Panc1 (cell line): ENCODE results near the gene ARPC1B. TPM values are rescaled to one million over a fixed set of nuclear protein-coding genes. Genes with fewer than 3 reads are reported as not detected.

ENCODE experiments used
- ATAC-seq: fragments of 200-7000 bp; cut with Tn5 transposase; 2 replicates; pipeline ENCODE4 v1.9.1; 2020; ENCODE audit warnings: mild to moderate bottlenecking, moderate library complexity
- BruUV-seq: library from RNA; stranded (reverse); fragments of 400-500 nt; replicated peaks from 2 replicates; lab custom pipeline; 2021; lab: Mats Ljungman, UMichigan
- CTCF ChIA-PET: fragments of 300-600 bp; sonication (Branson Sonifier 250); formaldehyde crosslinking; loops from one replicate; lab custom pipeline; 2022; ENCODE audit warnings: antibody characterized with exemption; lab: Charles Lee
- POLR2A ChIA-PET: fragments of 300-600 bp; sonication (Branson Sonifier 250); formaldehyde crosslinking; loops from one replicate; lab custom pipeline; 2022; ENCODE audit warnings: antibody characterized with exemption; lab: Charles Lee
- DNase-seq: peaks from one replicate; pipeline ENCODE4 v3.0.0-alpha.2; 2010; ENCODE audit warnings: low read depth, low spot score
- H3K27ac ChIP-seq: 2 replicates; pipeline ENCODE4 v1.5.1; 2011; ENCODE audit warnings: mild to moderate bottlenecking, low read length, inconsistent platforms
- H3K27me3 ChIP-seq: fragments of 200-500 bp; sonication (Bioruptor generic); 2 replicates; pipeline ENCODE4 v1.6.0; 2014; ENCODE audit warnings: low read length, inconsistent platforms; ENCODE audit not compliant: control insufficient read depth, insufficient read depth
- H3K36me3 ChIP-seq: fragments of 200-500 bp; sonication (Bioruptor generic); 2 replicates; pipeline ENCODE4 v1.5.1; 2014; ENCODE audit warnings: inconsistent platforms, mild to moderate bottlenecking, low read length, moderate library complexity; ENCODE audit not compliant: control insufficient read depth, insufficient read depth
- H3K4me1 ChIP-seq: 2 replicates; pipeline ENCODE4 v1.5.1; 2011; ENCODE audit warnings: inconsistent platforms, mild to moderate bottlenecking, low read length, moderate library complexity; ENCODE audit not compliant: control insufficient read depth, insufficient read depth
- H3K4me3 ChIP-seq, 2 experiments: 2 replicates each; pipeline ENCODE4 v1.5.1; 2011 to 2012; ENCODE audit warnings: low read depth in 2 of 2, low read length in 2 of 2, mild to moderate bottlenecking in 2 of 2, inconsistent platforms in 1 of 2, moderate library complexity in 1 of 2
- H3K9me3 ChIP-seq: fragments of 200-500 bp; sonication (Bioruptor generic); 2 replicates; pipeline ENCODE4 v1.5.1; 2014; ENCODE audit warnings: low read depth, mild to moderate bottlenecking, inconsistent platforms, low read length, moderate library complexity; ENCODE audit not compliant: control insufficient read depth, insufficient read depth
- CTCF ChIP-seq: fragments of 450-650 bp; IDR thresholded peaks from 2 replicates; pipeline ENCODE4 v1.5.1; 2017; ENCODE audit warnings: mild to moderate bottlenecking
- POLR2AphosphoS5 ChIP-seq: IDR thresholded peaks from 2 replicates; pipeline ENCODE4 v1.6.1; 2012; ENCODE audit warnings: mild to moderate bottlenecking, low read depth, low read length, moderate library complexity
- SIN3A ChIP-seq: IDR thresholded peaks from 2 replicates; pipeline ENCODE4 v1.6.1; 2012; ENCODE audit warnings: low read depth, mild to moderate bottlenecking, low read length, moderate library complexity, borderline replicate concordance; ENCODE audit not compliant: insufficient read depth
- TCF7L2 ChIP-seq: IDR thresholded peaks from 2 replicates; pipeline ENCODE4 v1.6.1; 2011; ENCODE audit warnings: mild to moderate bottlenecking, low read depth, low read length, inconsistent platforms
- in situ Hi-C: cut with HindIII; loops from 2 replicates; pipeline ENCODE4 v1.10.0; 2016; ENCODE audit warnings: low sequenced_read_pairs, low pct_unique_long_range_greater_than_20kb
- intact Hi-C: fragments of 100-400 bp; cut with micrococcal nuclease; formaldehyde crosslinking; loops from one replicate; pipeline ENCODE4 v1.10.0; 2022; ENCODE audit not compliant: unreplicated experiment
- total RNA-seq: library from RNA; stranded (reverse); gene quantifications from one replicate; pipeline ENCODE4 v1.2.1, GENCODE V29; 2021; ENCODE audit not compliant: unreplicated experiment
- TF ChIP-seq, protein P1 (sequence below), 2 experiments: IDR thresholded peaks; 2 replicates each; pipeline ENCODE4 v1.6.1; 2011 to 2012; ENCODE audit warnings: low read depth in 2 of 2, control low read depth in 1 of 2, low read length in 1 of 2, mild to moderate bottlenecking in 1 of 2, moderate library complexity in 1 of 2; ENCODE audit not compliant: insufficient read depth in 1 of 2

The ARPC1B gene
- total RNA-seq, 1 experiment from 2014 or later: 266 TPM

- no peak for ATAC-seq
- Histone ChIP-seq H3K36me3 (no peaks in the 10 kb centered on the region; the same call in none of the 2 replicates), H3K27me3 (no peaks in the 10 kb centered on the region), H3K9me3 (no peaks in the 10 kb centered on the region), H3K27ac (peak overlapping the region; percentile 36; the same call in 1 of the 2 replicates), H3K4me3 (no peak overlapping the region), H3K4me1 (peaks cover 34% of the 10 kb centered on the region)
- TF ChIP-seq CTCF (no peak), SIN3A (no peak), TCF7L2 (no peak), POLR2AphosphoS5 (no peak)
- TF ChIP-seq, protein P1, sequence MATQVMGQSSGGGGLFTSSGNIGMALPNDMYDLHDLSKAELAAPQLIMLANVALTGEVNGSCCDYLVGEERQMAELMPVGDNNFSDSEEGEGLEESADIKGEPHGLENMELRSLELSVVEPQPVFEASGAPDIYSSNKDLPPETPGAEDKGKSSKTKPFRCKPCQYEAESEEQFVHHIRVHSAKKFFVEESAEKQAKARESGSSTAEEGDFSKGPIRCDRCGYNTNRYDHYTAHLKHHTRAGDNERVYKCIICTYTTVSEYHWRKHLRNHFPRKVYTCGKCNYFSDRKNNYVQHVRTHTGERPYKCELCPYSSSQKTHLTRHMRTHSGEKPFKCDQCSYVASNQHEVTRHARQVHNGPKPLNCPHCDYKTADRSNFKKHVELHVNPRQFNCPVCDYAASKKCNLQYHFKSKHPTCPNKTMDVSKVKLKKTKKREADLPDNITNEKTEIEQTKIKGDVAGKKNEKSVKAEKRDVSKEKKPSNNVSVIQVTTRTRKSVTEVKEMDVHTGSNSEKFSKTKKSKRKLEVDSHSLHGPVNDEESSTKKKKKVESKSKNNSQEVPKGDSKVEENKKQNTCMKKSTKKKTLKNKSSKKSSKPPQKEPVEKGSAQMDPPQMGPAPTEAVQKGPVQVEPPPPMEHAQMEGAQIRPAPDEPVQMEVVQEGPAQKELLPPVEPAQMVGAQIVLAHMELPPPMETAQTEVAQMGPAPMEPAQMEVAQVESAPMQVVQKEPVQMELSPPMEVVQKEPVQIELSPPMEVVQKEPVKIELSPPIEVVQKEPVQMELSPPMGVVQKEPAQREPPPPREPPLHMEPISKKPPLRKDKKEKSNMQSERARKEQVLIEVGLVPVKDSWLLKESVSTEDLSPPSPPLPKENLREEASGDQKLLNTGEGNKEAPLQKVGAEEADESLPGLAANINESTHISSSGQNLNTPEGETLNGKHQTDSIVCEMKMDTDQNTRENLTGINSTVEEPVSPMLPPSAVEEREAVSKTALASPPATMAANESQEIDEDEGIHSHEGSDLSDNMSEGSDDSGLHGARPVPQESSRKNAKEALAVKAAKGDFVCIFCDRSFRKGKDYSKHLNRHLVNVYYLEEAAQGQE (IDR thresholded peaks at IDR 0.05; ENCODE audit: insufficient read depth in 1 of 2, low read depth in 2 of 2, low read length in 1 of 2): no peak
- in situ Hi-C loops: no loop called here
- ChIA-PET CTCF (no interaction called here), POLR2A (interaction anchor here (0.6 kb wide), 1 partner anchor 27 kb away, joined by 3 read pairs; the partner anchor contains the start of genes BUD31 and PDAP1)
- DNase-seq: no peak
- intact Hi-C loops: no loop called here
- no TSS peak for BruUV-seq
These were observed 7.1 kb downstream of the ARPC1B start for GRCh38 chr7:99381664-99382075.

DNA sequence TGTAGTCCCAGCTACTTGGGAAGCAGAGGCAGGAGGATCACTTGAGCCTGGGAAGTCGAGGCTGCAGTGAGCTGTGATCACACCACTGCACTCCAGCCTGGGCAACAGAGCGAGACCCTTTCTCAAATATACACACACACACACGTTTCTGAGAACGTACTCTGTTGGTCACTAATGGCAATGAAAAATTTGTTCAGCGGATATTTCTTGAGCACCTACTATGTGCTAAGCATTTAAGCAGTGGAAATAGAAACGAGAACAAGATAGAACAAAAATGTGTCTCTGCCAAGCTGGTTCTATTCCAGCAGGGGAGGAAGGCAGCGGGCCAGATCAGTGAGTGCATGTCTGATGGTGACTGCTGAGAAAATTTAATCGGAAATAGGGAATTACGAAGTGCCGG is 8.7 kb downstream of the ARPC1B start:
- CTCF ChIA-PET: no interaction called here

More for the DNA sequence above, 8.7 kb downstream of the ARPC1B start:
- in situ Hi-C loops (no loop called here), intact Hi-C loops (no loop called here)
- ATAC-seq (no peak), DNase-seq (no peak)
- Histone ChIP-seq H3K9me3 (no peaks in the 10 kb centered on the region), H3K4me1 (peaks cover 34% of the 10 kb centered on the region), H3K36me3 (no peaks in the 10 kb centered on the region; the same call in 1 of the 2 replicates), H3K27ac (no peak overlapping the region), H3K4me3 (no peak overlapping the region), H3K27me3 (no peaks in the 10 kb centered on the region)
- TF ChIP-seq CTCF: no peak
- TF ChIP-seq, protein P1 (IDR thresholded peaks at IDR 0.05; ENCODE audit: insufficient read depth in 1 of 2, low read depth in 2 of 2, low read length in 1 of 2): no peak
- TF ChIP-seq POLR2AphosphoS5: no peak
- TF ChIP-seq SIN3A: no peak
- TF ChIP-seq TCF7L2: no peak
- POLR2A ChIA-PET: no interaction called here
- no TSS peak for BruUV-seq
